HUES48 (cell line): Measurements from ENCODE around the gene PPP4R3A.
"Not testable (repeated sequence)": the region's sequence is repeated elsewhere in the genome, so short reads cannot be mapped to it uniquely, and the experiment has no call there.

Experiments
- H3K27ac ChIP-seq: one replicate; pipeline ENCODE4 v1.7.0; 2013; ENCODE audit warnings: low read depth, low read length, inconsistent platforms
- H3K27me3 ChIP-seq: 2 replicates; pipeline ENCODE4 v1.6.1; 2013; ENCODE audit warnings: mild to moderate bottlenecking, low read length; ENCODE audit not compliant: control insufficient read depth, insufficient read depth
- H3K36me3 ChIP-seq: 2 replicates; pipeline ENCODE4 v1.6.1; 2013; ENCODE audit warnings: low read length; ENCODE audit not compliant: control insufficient read depth, insufficient read depth
- H3K4me1 ChIP-seq: 2 replicates; pipeline ENCODE4 v1.6.1; 2013; ENCODE audit warnings: mild to moderate bottlenecking, low read length; ENCODE audit not compliant: control insufficient read depth, insufficient read depth
- H3K4me3 ChIP-seq: 2 replicates; pipeline ENCODE4 v1.5.1; 2013; ENCODE audit warnings: mild to moderate bottlenecking, low read depth, low read length
- H3K9ac ChIP-seq: 2 replicates; pipeline ENCODE4 v1.6.1; 2013; ENCODE audit warnings: mild to moderate bottlenecking, low read depth, low read length, moderate library complexity
- H3K9me3 ChIP-seq: 2 replicates; pipeline ENCODE4 v1.6.1; 2013; ENCODE audit warnings: low read length; ENCODE audit not compliant: control insufficient read depth, insufficient read depth

The PPP4R3A gene

DNA sequence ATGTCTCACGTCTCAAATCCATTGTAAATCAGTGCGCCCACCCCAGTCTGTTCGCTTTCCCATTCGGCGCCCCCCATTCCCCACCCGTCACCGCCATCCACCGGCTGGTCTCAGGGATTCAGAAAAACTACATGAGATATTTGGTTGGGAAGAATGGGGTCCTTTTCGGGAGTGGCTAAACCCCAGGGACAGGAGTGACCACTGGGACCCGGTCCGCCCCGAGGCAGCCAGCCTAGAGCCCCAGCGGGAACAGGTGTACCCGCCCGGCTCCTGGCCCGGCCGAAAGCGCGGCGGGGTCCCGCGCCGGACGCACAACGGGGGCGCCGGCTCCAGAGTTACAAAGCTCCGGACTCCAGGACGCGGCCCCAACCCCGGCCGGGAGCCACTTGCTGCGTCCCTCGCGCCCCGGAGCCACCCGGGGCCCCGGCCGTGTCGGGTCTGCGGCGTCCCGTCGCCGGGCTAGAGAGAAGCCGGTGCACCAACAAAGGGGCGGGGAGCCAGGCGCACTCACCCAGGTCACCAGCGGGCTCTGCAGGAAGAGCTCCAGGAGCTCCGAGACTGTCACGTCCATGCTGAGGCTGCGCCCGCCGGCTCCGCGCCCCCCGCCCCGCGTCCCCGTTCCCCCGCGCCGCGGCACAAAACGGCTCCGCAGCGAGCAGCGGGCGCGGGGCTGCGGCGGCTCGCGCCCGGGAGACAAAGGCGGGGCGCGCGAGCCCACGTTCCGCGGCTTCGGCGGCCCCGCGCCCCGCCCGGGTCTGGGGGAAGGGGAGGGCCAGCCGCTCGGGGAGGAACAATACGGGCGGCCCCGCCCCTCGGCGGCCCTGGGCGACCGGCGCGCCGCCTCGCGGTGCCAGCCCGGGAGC is 92.8 kb downstream of the PPP4R3A start, which contains the start of gene CCDC88C:
CCDC88C (minus strand) TSS at position 701 of the 863 bp plus-strand sequence; CDS start at position 571, 130 bp downstream.
- Histone ChIP-seq H3K4me3 (peak within 1 kb of the TSS; percentile 74), H3K4me1 (peaks cover 34% of the 10 kb centered on the region), H3K9me3 (no peaks in the 10 kb centered on the region), H3K9ac (peak within 1 kb of the TSS; percentile 66), H3K27me3 (no peaks in the 10 kb centered on the region), H3K36me3 (peaks cover 2% of the 10 kb centered on the region; the same call in 1 of the 2 replicates), H3K27ac (peak within 1 kb of the TSS; percentile 39)

DNA sequence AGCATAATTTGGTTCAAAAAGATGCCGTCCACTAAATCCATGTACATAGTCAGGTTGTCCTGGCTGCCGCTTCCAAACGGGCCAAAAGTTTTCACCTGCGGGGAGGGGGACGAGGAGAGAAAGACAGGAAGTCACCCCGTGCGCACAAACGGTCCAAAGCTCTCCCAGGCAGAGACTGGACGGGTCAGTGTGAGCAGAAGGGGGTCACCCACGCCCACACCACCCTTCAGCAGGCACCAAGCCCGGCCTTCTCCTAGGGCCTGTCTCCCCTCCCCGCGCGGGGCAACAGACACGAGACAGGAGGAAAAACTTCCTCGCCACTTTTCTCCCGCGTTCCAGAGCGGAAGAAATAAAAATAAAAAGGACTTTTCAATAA is 93.4 kb downstream of the PPP4R3A start:
- Histone ChIP-seq H3K4me1 (peaks cover 34% of the 10 kb centered on the region), H3K9me3 (no peaks in the 10 kb centered on the region), H3K4me3 (peak overlapping the region; percentile 74), H3K9ac (0 out of 2 replicates have a peak overlapping the region, but pooled peaks have one; percentile 9), H3K27me3 (no peaks in the 10 kb centered on the region), H3K27ac (no peak overlapping the region), H3K36me3 (peaks cover 2% of the 10 kb centered on the region; the same call in 1 of the 2 replicates)

- Histone ChIP-seq H3K36me3 (peaks cover 2% of the 10 kb centered on the region; the same call in 1 of the 2 replicates), H3K4me1 (peaks cover 34% of the 10 kb centered on the region), H3K9ac (0 out of 2 replicates have a peak overlapping the region, but pooled peaks have one; percentile 9), H3K4me3 (peak overlapping the region; percentile 74), H3K27me3 (no peaks in the 10 kb centered on the region), H3K27ac (no peak overlapping the region), H3K9me3 (no peaks in the 10 kb centered on the region)
These were observed 94.0 kb downstream of the PPP4R3A start for GRCh38 chr14:91415794-91416743.

DNA sequence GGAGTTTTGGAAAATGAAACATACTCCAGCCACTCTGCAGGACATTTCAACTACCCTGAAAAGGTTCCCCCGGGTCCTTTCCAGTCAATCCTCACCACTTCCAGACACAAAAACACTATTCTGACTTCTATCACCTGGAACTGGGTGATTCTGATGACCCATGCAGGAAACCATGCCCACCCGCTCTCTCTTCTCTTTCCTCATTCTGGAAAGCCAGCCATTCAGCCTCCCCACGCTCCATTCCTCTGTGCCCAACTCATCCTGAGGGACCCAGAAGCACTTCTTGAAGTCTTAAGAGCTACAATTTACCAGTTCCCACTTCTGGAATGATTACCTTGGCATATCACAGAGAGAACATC is 95.7 kb downstream of the PPP4R3A start:
- Histone ChIP-seq H3K4me3 (no peak overlapping the region), H3K9ac (no peak overlapping the region), H3K4me1 (peaks cover 41% of the 10 kb centered on the region), H3K9me3 (no peaks in the 10 kb centered on the region), H3K27me3 (no peaks in the 10 kb centered on the region), H3K27ac (peak overlapping the region; percentile 83), H3K36me3 (peaks cover 11% of the 10 kb centered on the region)

- H3K27ac ChIP-seq = peak overlapping the region; percentile 83
- no peak overlapping the region for H3K9ac ChIP-seq
- peaks cover 41% of the 10 kb centered on the region for H3K4me1 ChIP-seq
- H3K36me3 ChIP-seq = peaks cover 11% of the 10 kb centered on the region
- no peaks in the 10 kb centered on the region for H3K9me3 ChIP-seq
- H3K4me3 ChIP-seq = 0 out of 2 replicates have a peak overlapping the region, but pooled peaks have one; percentile 19
- no peaks in the 10 kb centered on the region for H3K27me3 ChIP-seq
These were observed 96.3 kb downstream of the PPP4R3A start for GRCh38 chr14:91413547-91414474.

- H3K9me3 ChIP-seq = no peaks in the 10 kb centered on the region
- peak overlapping the region; percentile 63 for H3K27ac ChIP-seq
- H3K4me1 ChIP-seq = peaks cover 41% of the 10 kb centered on the region
- H3K9ac ChIP-seq = no peak overlapping the region
- peaks cover 17% of the 10 kb centered on the region for H3K36me3 ChIP-seq
- no peaks in the 10 kb centered on the region for H3K27me3 ChIP-seq
- H3K4me3 ChIP-seq = no peak overlapping the region
These were observed 97.2 kb downstream of the PPP4R3A start for GRCh38 chr14:91412939-91413338.

DNA sequence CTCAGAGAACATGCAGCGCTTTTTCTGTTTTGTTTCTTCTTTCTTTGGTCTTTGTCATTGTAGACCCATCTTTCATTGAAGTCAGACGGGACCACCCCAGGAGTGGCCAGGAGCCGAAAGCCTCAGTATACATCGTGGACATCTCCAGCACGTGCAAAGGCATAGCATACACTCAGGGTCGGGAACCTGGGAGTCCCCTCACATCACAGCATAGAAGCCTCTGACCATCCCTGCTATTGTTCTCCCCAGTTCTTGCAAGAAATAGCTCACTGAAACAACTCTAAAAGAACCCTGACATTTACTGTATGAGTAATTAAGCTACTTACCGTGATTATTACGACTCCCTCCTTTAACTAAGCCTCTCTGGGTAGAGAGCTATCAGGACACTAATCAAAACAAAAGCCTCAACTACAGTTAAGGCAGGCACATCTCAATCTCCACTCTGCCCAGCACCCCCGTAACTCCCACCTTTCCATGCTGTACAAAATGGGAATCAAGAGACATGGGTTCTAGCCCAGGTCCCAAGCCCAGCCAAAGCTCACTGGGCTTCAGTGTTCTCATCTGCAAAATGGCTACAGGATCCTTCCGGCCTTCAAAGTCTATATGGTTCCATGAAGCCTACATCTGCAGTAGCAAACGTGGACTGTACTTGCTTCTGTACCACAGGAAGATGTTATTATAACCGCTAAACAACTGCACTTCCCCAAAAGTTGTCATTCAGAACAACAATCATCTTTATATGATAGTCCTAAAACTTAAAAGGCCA is 99.2 kb downstream of the PPP4R3A start:
- H3K9ac ChIP-seq = no peak overlapping the region
- no peak overlapping the region for H3K4me3 ChIP-seq
- H3K27me3 ChIP-seq = no peaks in the 10 kb centered on the region
- H3K36me3 ChIP-seq = peaks cover 34% of the 10 kb centered on the region
- H3K27ac ChIP-seq = no peak overlapping the region
- H3K4me1 ChIP-seq = peaks cover 34% of the 10 kb centered on the region
- no peaks in the 10 kb centered on the region for H3K9me3 ChIP-seq

DNA sequence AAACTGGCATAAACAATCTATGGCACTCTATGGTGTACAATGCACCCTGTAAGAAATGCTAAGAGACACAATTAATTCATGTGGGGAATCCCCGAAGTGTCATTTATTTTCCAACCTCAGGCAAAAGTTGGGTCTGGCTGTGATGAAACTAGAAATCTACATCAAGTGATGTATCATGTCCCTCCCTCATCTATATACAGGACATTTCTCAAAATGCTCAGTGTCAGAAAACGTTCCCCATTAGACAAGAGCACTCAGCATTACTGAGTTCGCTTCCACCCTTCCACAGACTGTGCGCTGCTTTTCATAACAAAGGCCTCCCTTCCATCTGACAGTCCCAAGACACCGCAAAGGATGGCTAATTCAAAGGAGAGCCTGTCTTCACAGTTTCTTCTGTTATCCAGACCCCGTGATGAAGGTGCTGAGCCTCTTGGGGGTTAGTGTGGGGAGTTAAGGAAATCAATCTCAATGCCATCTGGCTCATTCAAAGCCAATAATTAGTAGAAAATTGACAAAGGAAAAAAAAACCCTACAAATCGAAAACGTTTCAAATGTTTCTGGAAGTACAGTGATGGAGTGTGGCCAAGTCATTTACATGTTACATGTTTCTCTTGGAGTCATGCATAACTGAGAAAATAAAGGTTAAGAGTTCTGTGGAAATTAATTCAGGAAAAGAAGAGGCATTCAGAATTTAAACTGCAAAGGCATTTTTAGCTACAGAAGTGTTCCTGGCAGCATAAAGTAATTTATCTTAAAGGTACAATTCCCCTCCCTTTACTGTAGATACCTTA is 100.0 kb downstream of the PPP4R3A start:
- no peak overlapping the region for H3K9ac ChIP-seq
- H3K4me1 ChIP-seq = peaks cover 29% of the 10 kb centered on the region
- H3K9me3 ChIP-seq = no peaks in the 10 kb centered on the region
- H3K27me3 ChIP-seq = no peaks in the 10 kb centered on the region
- H3K36me3 ChIP-seq = peaks cover 35% of the 10 kb centered on the region
- H3K4me3 ChIP-seq = no peak overlapping the region
- H3K27ac ChIP-seq = no peak overlapping the region

DNA sequence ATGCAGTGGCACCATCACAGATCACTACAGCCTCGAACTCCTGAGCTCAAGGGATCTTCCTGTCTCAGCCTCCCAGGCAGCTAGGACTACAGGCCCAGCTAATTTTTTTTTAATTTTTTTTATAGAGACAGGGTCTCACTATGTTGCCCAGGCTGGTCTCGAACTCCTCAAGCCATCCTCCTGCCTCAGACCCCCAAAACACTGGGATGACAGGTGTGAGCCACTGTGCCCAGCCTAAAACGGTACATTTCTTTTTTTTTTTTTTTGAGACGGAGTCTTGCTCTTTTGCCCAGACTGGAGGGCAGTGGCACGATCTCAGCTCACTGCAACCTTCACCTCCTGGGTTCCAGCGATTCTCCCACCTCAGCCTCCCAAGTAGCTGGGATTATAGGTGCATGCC is 100.9 kb downstream of the PPP4R3A start:
- H3K4me1 ChIP-seq = peaks cover 21% of the 10 kb centered on the region
- not testable (repeated sequence) for H3K27ac ChIP-seq, H3K27me3 ChIP-seq, H3K9ac ChIP-seq, H3K4me3 ChIP-seq, H3K9me3 ChIP-seq
- H3K36me3 ChIP-seq = peaks cover 35% of the 10 kb centered on the region
